ENCODE measurements around the gene DNAJC11.
"Not testable (repeated sequence)": the region's sequence is repeated elsewhere in the genome, so short reads cannot be mapped to it uniquely, and the experiment has no call there.

DNAJC11 gene

GRCh38 chr1:6623269-6623965 lies 78.2 kb downstream of the DNAJC11 start:
- DNase-seq (ENCODE audit: low read depth), result no peak

GRCh38 chr1:6622396-6623152 lies 79.0 kb downstream of the DNAJC11 start:
- no peak for DNase-seq (ENCODE audit: low read depth)

- no peak for DNase-seq (ENCODE audit: low read depth)
These were observed 79.9 kb downstream of the DNAJC11 start for GRCh38 chr1:6621429-6622391.

- DNase-seq (ENCODE audit: low read depth), result no peak
These were observed 82.6 kb downstream of the DNAJC11 start for GRCh38 chr1:6619045-6619444.

GRCh38 chr1:6614929-6615785 lies 86.5 kb downstream of the DNAJC11 start:
- no peak for DNase-seq (ENCODE audit: low read depth)

GRCh38 chr1:6614019-6614928 lies 87.3 kb downstream of the DNAJC11 start:
- DNase-seq (ENCODE audit: low read depth), result peak; percentile 49

- DNase-seq (ENCODE audit: low read depth), result peak; percentile 99
These were observed 88.1 kb downstream of the DNAJC11 start, which contains the start of gene PHF13 for GRCh38 chr1:6613361-6614018. Gene PHF13, plus strand, starts transcription at chr1:6613731. Its CDS starts 336 bp downstream, at chr1:6614067.

GRCh38 chr1:6612641-6613360 lies 88.8 kb downstream of the DNAJC11 start:
- DNase-seq (ENCODE audit: low read depth), result no peak

GRCh38 chr1:6603915-6604558 lies 97.6 kb downstream of the DNAJC11 start:
- DNase-seq (ENCODE audit: low read depth), result no peak

- DNase-seq (ENCODE audit: low read depth), result peak; percentile 53
These were observed 98.2 kb downstream of the DNAJC11 start for GRCh38 chr1:6603238-6603914.

- peak; percentile 92 for DNase-seq (ENCODE audit: low read depth)
These were observed 98.9 kb downstream of the DNAJC11 start, which contains the start of gene KLHL21 for GRCh38 chr1:6602669-6603237. Gene KLHL21, minus strand, starts transcription at chr1:6602869. Its CDS starts 52 bp downstream, at chr1:6602817.

GRCh38 chr1:6601923-6602668 lies 99.5 kb downstream of the DNAJC11 start:
- DNase-seq (ENCODE audit: low read depth), result no peak

- DNase-seq (ENCODE audit: low read depth), result peak; percentile 81
These were observed 100.3 kb downstream of the DNAJC11 start for GRCh38 chr1:6601049-6601922.

- DNase-seq (ENCODE audit: low read depth), result no peak
These were observed 101.1 kb downstream of the DNAJC11 start for GRCh38 chr1:6600410-6601048.

GRCh38 chr1:6599991-6600390 lies 101.6 kb downstream of the DNAJC11 start:
- not testable (repeated sequence) for DNase-seq (ENCODE audit: low read depth)
